NCI-H2029 treated with DMSO at 0.1 percent for 48 hours (cell line): Measurements from ENCODE around the gene CDKAL1.
"Not testable (repeated sequence)": the region's sequence is repeated elsewhere in the genome, so short reads cannot be mapped to it uniquely, and the experiment has no call there.

Experiments used
- DNase-seq: peaks from one replicate; lab custom pipeline; 2025; lab: John Stamatoyannopoulos, UW

The CDKAL1 gene

DNA sequence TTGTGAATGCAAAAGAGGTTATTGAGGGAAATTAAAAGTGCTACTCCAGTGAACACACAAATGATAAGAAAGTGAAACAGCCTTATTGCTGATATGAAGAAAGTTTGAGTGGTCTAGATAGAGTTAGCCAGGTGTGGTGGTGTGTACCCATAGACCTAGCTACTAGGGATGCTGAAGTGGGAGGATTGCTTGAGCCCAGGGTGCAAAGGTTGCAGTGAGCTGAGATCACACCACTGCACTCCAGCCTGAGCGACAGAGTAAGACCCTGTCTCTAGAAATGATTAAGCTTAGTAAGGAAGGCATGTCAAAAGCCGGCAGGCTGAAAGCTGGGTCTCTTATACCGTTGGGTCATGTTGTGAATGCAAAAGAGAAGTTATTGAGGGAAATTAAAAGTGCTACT lies 389.8 kb downstream of the CDKAL1 start:
- DNase-seq: not testable (repeated sequence)

- DNase-seq: no peak
Observed at GRCh38 chr6:20924911-20925543, 390.8 kb downstream of the CDKAL1 start.

- DNase-seq: no peak
Observed at GRCh38 chr6:20927130-20927860, 393.0 kb downstream of the CDKAL1 start.

GRCh38 chr6:20929283-20929682 lies 395.0 kb downstream of the CDKAL1 start:
- DNase-seq: no peak

GRCh38 chr6:20931093-20931492 lies 396.8 kb downstream of the CDKAL1 start:
- DNase-seq: no peak

DNA sequence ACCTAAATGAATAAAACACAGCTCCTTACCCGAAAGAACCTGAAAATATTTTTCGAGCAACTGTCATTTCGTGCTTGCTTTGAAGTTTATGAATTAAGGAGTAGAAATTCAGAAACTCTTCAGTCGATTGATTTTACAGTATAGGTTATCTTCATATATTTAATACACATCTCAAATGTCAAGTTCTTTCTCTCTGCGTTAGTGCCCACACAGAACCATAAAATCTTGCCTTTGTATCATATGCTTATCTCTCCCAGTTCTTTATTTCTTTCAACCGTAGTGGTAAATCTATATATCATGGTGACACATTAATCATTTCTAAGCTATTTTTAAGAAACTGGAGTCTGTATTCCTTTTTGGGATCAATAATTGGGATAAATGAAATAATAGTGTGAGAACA lies 397.5 kb downstream of the CDKAL1 start:
- DNase-seq: no peak

- DNase-seq: no peak
Observed at GRCh38 chr6:20932284-20932683, 398.0 kb downstream of the CDKAL1 start.

- peak; percentile 76 for DNase-seq
Observed at GRCh38 chr6:20933057-20933788, 399.0 kb downstream of the CDKAL1 start.

DNA sequence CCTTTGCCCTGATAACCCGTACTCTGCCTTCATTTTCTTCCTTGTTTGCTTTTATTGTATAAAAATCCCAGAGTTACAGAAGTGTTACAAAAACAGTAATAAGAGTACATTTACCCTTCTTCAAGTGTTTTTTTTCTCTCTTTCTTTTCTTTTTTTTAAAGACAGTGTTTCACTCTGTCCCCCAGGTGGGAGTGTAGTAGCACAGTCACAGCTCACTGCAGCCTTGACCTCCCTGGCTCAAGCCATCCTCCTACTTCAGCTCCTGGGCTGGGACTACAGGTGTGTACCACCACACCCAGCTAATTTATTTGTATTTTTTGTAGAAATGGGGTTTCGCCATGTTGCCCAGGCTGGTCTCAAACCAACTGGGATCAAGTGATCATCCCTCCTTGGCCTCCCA lies 402.7 kb downstream of the CDKAL1 start:
- DNase-seq: no peak

DNA sequence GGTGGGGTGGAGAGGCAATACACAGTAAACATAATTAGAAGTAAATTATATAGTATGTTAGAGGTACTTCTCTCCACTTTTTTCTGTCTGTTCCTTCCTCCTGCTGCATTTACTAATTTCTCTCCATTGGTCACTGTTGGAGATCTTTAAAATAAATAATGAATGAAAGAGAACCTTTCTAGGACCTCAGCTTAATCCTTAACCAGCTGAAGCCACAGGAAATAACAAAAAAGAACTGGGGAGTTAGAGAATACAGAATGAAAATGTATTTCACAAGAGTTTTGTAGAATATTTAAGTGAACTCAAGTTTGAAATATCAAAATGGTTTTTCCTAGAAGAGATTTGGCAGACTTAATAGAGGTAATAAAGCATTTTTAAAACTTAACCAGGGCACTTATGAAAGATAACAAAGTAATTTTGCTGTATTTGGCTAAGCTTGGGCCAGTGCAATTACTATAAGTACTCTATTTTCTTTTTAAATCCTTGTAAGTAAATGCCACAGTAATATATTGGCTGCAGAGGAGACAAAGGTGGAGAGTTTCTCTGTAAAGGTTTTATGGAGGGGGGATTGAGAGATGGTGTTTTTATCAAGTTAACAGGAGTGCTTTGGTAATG lies 405.0 kb downstream of the CDKAL1 start:
- no peak for DNase-seq

- peak; percentile 34 for DNase-seq
Observed at GRCh38 chr6:20943040-20943627, 408.9 kb downstream of the CDKAL1 start.

- DNase-seq: no peak
Observed at GRCh38 chr6:20943922-20944321, 409.7 kb downstream of the CDKAL1 start.

DNA sequence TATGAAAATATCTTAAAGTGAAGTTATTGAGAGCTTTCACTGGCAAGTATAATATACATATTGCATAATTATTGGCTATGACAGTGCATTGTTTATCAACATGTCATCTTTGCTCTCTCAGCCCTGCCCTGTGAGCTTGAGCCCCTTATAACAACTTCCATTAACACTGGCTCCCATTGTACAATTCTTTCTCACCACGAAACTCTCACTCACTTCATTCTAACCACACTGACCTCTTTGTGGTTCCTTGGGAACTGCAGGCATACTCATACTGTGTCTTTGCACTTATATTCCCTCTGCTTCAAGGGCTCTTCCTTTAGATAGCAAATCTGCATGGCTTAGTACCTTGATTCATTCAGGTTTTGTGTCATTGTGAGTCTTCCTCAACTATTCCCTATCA lies 411.8 kb downstream of the CDKAL1 start:
- DNase-seq: no peak

DNA sequence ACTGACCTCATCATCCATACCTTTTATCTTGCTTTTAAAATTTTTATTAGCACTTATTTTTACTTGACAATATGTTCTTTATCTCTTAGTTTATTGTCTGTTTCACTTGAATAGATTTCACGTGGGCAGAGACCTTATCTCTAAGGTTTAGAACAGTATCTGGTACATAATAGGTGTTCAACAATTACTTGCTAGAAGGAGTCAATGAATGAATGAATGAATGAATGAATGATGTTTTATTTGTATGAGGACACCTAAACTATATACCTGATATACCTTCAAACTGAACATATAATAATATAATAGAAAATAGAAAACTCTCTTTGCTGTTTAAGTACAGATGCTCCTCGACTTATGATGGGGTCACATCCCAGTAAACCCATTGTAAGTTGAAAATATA lies 412.6 kb downstream of the CDKAL1 start:
- no peak for DNase-seq

DNA sequence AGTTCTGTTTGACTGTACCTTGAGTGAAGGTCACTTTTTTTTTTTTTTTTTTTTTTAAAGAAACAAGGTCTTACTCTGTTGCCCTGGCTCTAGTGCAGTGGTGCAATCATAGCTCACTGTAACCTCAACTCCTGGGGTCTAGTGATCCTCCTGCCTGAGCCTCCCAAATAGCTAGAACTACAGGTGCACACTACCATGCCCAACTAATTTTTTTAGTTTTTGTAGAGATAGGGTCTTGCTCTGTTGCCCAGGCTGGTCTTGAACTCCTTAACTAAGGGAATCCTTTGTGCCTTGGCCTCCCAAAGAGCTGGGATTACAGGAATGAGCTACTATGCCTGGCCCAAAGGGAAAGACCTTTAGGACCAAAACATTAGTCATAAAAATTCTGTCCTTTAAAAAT lies 413.7 kb downstream of the CDKAL1 start:
- no peak for DNase-seq

DNA sequence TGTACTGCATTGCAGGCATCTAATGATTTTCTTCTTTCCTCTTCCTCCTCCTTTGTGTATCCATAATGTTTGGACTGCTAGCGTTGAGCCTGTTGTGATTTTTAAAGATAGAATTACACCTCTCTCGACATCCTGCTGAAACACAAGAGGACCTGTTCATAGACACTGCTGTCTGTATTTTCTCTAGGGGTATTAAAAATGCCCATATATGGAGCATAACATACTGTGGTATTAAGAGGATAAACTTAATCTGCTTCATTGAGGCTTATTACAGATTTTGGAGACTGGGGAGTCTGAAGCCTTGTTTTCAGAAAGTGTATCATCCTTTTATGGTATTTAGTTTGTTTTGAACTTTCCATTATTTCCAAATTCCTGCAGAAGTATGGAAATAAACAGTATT lies 414.3 kb downstream of the CDKAL1 start:
- DNase-seq: peak; percentile 96

GRCh38 chr6:20949138-20949537 lies 414.9 kb downstream of the CDKAL1 start:
- no peak for DNase-seq

DNA sequence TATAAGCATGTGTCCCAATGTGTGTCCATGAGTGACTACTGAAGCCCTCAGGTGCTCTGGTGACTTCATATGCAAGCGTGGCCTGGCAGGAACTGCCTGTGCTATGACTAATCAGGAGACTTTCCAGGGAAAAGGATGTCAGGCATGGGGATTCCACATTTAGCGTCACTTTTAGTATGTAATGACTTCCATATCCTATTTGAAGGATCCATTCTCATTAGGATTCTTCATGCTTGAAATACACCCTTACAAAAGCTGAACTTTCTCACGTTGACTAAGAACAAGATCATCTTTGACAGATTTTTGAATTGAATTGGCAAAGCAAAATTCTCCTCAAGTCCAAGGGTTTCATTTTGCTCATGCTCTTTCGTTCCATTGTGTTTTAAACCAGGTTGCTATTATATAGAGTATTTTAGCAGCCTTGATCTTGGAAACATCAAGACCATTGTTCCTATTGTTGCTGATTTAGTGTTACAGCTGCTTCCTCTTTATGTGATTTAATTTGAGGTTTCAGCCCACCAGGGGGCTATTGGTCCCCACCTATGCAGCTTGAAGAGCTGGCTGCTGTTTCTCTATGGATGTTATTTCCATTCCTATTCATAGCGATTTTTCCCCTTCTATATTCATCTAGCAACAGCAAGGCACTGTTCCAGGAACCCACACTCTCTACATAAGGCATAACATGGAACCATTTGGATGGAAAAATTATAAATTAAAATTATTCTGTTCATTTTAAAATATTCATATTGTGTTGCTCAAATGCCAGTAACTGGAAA lies 418.6 kb downstream of the CDKAL1 start:
- DNase-seq: peak; percentile 49

DNA sequence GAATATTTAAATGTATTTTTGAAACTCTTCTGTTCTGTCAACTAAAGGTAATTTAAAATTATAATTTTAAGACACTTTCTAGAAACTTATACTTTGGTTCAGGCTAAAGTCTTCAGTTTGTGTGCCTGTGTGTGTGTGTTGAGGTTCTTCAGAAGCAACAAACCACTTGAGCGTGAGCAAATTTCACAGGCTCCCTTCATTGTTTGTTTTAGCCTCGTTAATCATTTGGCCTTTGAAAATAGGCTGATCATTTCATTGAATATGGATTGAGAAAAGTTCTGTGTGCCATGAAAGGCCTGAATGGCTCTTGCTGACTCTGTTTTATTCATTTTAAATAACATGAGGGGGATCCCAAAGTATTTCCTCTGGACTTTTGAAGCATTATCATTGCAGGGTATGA lies 420.1 kb downstream of the CDKAL1 start:
- peak; percentile 91 for DNase-seq

GRCh38 chr6:20955131-20955530 lies 420.9 kb downstream of the CDKAL1 start:
- no peak for DNase-seq

DNA sequence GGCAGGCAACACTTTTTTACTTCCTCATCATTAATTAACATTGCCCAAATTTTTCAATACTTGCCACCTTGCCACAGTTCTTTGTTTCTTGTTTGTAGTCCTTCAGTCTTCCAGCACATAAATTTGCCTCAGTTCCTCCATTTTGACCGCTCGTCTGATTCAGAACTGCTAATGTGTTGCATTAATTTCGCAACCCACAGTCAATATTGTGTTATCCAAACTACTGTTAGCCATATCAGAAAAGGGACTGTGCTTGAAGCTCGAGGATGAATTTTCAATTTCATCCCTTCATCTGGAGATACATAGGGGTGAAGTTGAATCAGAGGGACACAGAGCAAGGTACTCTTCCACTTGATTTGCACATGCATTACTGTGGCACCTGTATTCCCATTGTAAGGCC lies 421.5 kb downstream of the CDKAL1 start:
- no peak for DNase-seq

- no peak for DNase-seq
Observed at GRCh38 chr6:20960067-20960466, 425.8 kb downstream of the CDKAL1 start.
